Iris pigment epithelial cell (primary cell): ENCODE data around the gene INF2.
"Not testable (repeated sequence)": the region's sequence is repeated elsewhere in the genome, so short reads cannot be mapped to it uniquely, and the experiment has no call there.

ENCODE experiments used
- DNase-seq: peaks from one replicate; pipeline ENCODE4 v3.0.0-alpha.2; 2011; ENCODE audit warnings: low read depth

INF2 gene

GRCh38 chr14:104721505-104722431 is 32.4 kb downstream of the INF2 start:
- DNase-seq = no peak

GRCh38 chr14:104722938-104723650 is 33.7 kb downstream of the INF2 start:
- DNase-seq = no peak

DNA sequence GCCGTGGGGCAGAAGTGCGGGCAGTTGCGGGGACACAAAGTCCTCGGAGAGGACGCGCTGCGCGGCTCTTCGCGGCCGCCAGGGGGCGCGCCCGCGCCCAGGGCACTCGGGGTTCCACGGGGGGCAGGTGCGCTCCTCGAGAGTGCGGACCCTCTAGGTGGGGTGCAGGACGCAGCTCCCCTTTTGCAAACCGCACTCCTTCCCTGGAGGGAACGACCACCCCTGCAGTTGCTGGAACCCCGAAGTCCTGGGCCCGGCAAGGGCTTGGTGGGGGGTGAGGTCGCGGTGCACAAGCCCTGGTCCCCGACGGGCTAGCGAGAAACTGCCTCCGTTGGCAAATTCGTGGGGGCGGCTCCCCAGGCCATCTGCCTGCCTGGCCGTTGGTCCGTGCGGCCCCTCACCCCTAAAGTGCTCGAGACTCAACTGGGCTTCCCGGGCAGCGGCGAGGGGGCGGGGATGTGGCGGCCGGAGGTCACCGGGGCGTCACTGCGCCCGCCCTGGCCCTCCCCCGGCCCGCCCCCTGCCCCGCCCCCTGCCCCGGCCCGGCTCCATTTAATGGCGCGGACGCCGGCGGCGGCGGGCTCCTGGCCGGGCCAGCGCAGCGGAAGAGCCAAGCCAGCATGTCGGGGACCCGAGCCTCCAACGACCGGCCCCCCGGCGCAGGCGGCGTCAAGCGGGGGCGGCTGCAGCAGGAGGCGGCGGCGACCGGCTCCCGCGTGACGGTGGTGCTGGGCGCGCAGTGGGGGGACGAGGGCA is 34.4 kb downstream of the INF2 start, which contains the start of gene ADSS1:
TSS of gene ADSS1 (plus strand) at position 579 of the 756 bp plus-strand sequence. CDS start at position 621, 42 bp downstream.
- DNase-seq = peak; percentile 21

DNA sequence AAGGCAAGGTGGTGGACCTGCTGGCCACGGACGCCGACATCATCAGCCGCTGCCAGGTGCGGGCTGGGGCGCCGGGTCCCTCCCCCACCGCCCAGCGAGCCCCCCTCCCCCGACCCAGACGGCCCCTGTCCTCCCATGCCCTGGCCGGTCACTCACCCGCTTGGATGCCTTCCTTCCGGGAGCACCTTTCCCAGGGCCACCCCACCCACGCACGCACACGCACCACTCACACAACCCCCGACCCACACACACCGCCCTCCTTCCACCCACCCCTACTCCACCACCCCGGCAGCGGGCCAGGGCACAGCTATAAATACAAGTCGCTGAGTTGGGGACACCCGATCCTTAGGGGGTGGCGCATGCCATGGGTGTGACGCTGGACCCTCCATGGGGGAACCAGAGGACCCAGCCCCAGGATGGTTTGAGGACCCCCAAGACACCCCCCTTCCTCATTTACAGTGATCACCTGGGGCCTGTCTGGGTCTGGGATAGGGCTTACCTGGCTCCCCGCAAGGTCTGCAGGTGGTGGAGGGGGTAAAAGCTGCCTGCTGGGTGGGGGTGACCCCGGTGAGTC is 35.1 kb downstream of the INF2 start:
- DNase-seq = no peak

- peak; percentile 43 for DNase-seq
Measured at GRCh38 chr14:104724981-104725771, 35.8 kb downstream of the INF2 start.

DNA sequence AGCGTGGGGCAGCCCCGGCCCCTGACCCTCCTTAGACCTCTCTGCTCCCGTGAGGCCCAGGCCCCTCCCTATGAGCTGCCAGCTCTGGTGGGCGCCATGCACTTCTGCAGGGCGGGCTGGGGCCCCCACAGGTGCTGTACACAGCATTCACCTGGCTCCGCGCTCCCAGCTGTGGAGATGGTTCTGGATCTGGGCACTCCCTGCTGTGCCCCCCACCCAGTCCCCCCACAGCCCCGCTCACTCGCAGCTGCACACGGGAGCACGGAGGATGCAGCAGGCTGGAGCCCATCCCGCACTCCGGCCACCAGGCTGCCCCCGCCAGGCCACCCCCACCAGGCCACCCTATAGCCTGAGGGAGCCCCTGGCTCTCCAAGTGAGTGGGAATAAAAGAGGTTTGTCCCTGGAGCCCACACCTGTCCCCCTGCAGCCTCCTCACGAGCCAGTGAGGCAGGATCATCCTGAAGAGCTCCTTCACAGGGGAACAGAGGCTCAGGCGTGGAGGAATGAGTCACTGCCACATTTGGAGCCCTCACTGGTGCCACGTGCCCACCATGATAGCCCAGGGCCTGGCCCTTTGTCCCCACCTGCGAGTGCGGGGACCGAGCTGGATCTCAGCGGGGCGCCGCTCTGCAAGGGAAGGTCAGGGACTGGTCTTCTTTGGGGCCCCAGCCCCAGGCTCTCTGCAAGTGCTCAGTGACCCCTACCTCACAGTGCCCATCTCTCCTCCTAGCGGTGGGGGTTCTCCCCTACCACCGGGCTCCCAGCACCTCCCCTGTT is 36.5 kb downstream of the INF2 start:
- no peak for DNase-seq

- no peak for DNase-seq
Measured at GRCh38 chr14:104726600-104727451, 37.4 kb downstream of the INF2 start.

GRCh38 chr14:104728631-104729030 is 39.2 kb downstream of the INF2 start:
- DNase-seq = no peak

DNA sequence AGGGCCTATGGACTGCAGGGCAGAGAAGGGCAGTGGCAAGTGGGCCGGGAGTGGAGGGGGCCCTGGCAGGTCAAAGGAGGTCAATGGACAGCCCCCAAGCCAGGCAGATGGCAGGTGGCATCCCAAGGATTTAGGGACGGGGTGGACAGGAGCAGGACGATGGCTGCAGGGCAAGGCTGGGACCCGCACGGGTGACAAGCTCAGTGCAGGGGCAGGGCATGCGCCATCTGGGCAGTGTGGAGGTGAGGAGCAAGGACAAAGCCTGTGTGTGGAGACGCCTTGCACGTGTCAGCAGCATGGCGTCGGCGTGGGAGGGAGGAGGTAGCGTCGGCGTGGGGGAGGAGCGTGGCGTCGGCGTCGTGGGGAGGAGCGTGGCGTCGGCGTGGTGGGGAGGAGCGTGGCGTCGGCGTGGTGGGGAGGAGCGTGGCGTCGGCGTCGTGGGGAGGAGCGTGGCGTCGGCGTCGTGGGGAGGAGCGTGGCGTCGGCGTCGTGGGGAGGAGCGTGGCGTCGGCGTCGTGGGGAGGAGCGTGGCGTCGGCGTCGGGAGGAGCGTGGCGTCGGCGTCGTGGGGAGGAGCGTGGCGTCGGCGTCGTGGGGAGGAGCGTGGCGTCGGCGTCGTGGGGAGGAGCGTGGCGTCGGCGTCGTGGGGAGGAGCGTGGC is 39.9 kb downstream of the INF2 start:
- DNase-seq = not testable (repeated sequence)

DNA sequence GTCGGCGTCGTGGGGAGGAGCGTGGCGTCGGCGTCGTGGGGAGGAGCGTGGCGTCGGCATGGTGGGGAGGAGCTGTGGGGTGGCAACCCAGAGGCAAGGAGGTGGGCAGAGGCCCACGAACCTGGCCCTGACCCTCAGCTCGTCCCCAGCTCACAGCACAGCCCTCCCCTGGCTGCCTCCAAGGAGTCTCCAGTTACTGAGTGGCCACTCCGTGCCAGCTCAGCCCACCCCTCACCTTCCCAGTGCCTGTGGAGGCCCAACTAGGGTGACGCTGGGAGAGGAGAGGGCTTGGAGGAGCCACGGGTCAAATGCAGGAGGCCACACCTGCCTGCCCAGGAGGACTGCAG is 40.4 kb downstream of the INF2 start:
- DNase-seq = no peak

- DNase-seq = no peak
Measured at GRCh38 chr14:104730487-104730886, 41.1 kb downstream of the INF2 start.

DNA sequence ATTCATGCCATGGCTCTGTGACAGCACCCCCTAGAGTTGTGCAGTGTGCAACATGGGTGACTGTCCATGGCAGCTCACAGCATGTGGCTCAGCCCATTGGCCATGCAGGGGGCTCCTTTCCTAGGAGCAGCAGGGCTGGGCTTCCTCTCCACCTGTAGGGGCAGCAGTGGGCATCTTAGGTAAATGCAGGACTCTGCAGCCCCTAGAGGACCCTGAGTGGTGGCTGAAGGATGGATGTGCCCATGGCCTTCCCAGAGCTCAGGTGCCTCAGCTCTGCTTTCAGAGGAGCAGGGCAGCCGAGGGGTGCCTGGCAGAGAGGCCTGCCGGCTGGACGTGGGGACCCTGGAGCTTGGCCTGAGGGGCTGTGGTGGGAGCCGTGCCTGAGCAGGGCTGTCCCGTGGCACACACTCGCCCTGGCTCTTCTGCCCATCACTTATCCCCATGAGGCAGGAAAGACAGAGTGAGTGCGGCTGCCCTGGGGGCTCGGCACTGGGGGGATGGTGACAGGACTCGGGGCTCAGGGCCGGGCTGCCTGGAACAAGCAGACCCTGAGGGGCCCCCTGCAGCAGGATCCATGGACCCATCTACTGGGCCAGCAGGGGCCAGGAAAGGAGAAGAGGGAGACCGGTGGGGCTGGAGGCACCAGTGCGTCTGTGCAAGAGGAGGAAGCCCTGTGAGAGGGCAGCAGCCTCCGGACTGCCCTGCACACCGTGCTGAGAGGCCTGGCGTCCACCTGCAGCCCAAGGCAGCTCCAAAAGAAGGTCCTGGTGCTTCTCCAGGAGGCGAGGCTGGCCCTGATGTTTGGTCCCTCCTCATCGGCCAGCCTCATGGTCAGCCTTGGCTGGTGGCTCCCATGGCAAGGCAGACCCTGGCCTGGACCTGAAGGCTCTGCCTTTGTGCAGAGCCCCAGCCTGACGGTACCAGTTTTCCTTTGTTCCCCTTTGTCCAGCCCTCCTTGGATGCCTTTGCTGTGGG is 42.2 kb downstream of the INF2 start:
- no peak for DNase-seq

DNA sequence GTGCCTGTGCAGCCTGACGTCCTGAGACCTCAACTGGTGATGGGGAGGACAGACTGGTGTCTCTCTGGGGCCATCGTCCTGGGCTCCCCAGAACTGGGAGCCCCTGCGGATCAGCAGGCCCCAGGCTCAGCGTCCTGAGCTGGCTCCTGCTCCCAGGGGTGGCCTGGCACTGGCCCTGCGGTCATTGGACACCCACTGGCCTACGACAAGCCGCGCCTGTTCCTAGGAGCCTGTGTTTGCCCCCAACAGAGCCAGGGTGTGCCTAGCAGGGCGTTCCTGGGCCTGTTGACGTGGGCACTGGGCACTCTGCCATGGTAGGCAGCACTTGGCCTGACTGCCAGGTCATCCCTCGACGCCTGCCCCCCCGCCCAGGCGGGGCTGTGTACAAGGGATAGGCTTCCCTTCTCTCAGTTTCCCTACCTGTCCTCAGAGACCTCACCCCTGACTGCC is 43.0 kb downstream of the INF2 start:
- no peak for DNase-seq

DNA sequence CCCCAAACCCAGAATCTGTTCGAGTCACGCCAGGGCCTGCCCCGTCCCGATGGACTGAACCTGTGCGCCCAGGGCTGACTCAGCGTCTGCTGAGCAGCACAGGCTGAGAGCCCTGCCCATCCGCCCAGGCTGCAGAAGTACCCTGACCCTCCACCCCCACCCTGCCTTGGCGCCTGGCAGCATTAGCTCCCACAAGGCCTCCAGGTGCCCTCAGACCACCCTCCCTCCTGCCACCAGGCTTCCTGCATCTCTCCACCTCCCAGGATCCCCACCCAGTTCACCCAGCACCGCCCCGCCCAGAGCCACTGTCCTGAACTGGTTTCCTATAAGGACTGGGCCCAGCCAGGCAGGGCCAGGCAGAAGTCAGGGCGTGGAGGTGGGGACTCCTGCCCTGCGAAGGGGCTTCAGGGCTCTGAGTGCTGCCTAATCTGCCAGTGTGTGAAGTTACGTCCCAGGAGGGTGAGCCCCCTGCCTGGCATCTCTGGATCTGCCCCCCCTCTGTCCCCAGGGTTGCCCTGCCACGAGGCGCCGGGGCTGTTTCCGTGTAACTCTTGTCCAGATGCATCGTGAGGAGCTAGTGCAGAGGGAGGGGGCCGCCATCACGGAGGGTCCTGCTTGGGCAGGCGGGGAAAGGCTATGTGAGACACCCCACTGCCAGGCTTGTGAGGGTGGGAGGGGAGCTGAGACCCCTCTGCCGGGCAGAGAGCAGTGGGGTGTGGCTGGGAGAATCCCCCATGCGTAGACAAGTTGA is 43.7 kb downstream of the INF2 start:
- no peak for DNase-seq

DNA sequence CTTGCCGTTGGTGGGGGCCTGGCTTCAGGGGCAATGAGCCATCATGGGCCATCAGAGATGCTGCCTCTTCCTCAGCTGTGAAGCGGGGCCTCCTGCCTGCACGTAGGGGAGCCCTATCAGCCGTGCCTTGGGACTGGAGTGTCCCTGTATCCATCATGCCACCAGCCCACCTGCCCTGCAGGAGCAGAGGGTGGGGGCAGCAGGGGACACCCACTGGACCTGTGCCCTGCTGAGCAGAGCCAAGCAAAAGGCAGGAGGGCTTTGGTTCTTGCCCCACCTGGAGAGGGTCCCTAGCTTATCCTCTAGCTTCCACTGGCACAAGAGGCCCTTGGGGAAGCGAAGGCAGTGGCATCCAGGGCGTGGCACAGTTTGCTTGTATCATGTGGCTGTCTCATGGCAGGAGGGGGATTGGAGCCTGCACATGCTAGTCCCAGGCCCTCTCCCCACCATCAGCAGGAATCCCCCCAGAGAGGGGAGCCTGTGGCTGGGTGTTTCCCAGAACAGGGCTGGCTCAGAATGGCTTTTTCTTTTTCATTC is 44.7 kb downstream of the INF2 start:
- DNase-seq = no peak

GRCh38 chr14:104734601-104734990 is 45.2 kb downstream of the INF2 start:
- no peak for DNase-seq
